ENCODE data around the gene MIEF2. TPM values are rescaled to one million over a fixed set of nuclear protein-coding genes. Genes with fewer than 3 reads are reported as not detected.

The MIEF2 gene
- total RNA-seq, 2 experiments from 2014 or later: 6.0 to 7.1 TPM

Other genes starting within 250 kb of the MIEF2 start
- 10 to 100 TPM; 24.7 to 25.7 TPM for gene ATPAF2, start 221.5 kb upstream of the MIEF2 start, total RNA-seq
- 1 to 10 TPM; 5.2 to 6.0 TPM for gene GID4, start 221.3 kb upstream of the MIEF2 start, total RNA-seq
- gene DRG2, start 172.7 kb upstream of the MIEF2 start, total RNA-seq: 10 to 100 TPM; 38.4 to 38.7 TPM
- gene MYO15A, start 151.9 kb upstream of the MIEF2 start, total RNA-seq: under 1 TPM; 0.31 to 0.40 TPM
- 10 to 100 TPM; 83.4 to 86.7 TPM for gene ALKBH5, start 76.8 kb upstream of the MIEF2 start, total RNA-seq
- gene LLGL1, start 35.0 kb upstream of the MIEF2 start, total RNA-seq: 10 to 100 TPM; 14.8 to 15.0 TPM
- gene FLII, start 1.9 kb upstream of the MIEF2 start, total RNA-seq: 100 to 1,000 TPM; 326 to 328 TPM
- 10 to 100 TPM; 59.0 to 59.5 TPM for gene TOP3A, start 54.3 kb downstream of the MIEF2 start, total RNA-seq
- gene SMCR8, start 54.6 kb downstream of the MIEF2 start, total RNA-seq: 1 to 10 TPM; 8.5 to 8.8 TPM
- gene SHMT1, start 102.9 kb downstream of the MIEF2 start, total RNA-seq: 10 to 100 TPM; 46.7 to 51.0 TPM
- gene EVPLL, start 117.1 kb downstream of the MIEF2 start, total RNA-seq: not detected
- gene LGALS9C, start 216.1 kb downstream of the MIEF2 start, total RNA-seq: under 1 TPM; 0.45 to 0.54 TPM